ENCODE measurements around the gene NBAS. TPM values are rescaled to one million over a fixed set of nuclear protein-coding genes. Genes with fewer than 3 reads are reported as not detected.

Gene NBAS
- total and polyA plus RNA-seq, 2 of the 4 experiments (the other 2 are of a cell fraction): 22.3 to 105 TPM

GRCh38 chr2:15263976-15264685 is 297.0 kb downstream of the NBAS start:
- ATAC-seq (ENCODE audit: low read depth): no peak
- no peak overlapping the region for H4K5ac ChIP-seq (ENCODE audit: low read depth, low read length)
- no TSS peak for BruUV-seq (replicated peaks)
- no peak overlapping the region for H3K4me3 ChIP-seq (ENCODE audit: insufficient read depth, low read depth, low read length)
- H3K18ac ChIP-seq (ENCODE audit: low read depth, low read length): no peak overlapping the region
- H2AFZ ChIP-seq (replicated peaks; ENCODE audit: low read length, poor library complexity): no peak overlapping the region
- H4K20me1 ChIP-seq (ENCODE audit: insufficient read depth, low read length): no peaks in the 10 kb centered on the region
- no peak overlapping the region for H2AK9ac ChIP-seq (replicated peaks; ENCODE audit: low read depth, low read length, poor library complexity)
- H3K9me3 ChIP-seq (ENCODE audit: control insufficient read depth, insufficient read depth, low read length): no peaks in the 10 kb centered on the region
- WGBS, 2 experiments (ENCODE audit: extremely low coverage in 2 of 2, insufficient read length in 1 of 2): no CpG with 5 or more reads among the region's 8 CpGs
- no peak overlapping the region for H3K27ac ChIP-seq (ENCODE audit: insufficient read depth, low read length)
- DNase-seq: no peak
- in situ Hi-C loops (cut with MboI; ENCODE audit: low sequenced_read_pairs) (no loop called here), dilution Hi-C loops (cut with HindIII; ENCODE audit: low sequenced_read_pairs, unreplicated experiment) (no loop called here), intact Hi-C loops (cut with micrococcal nuclease) (no loop called here)
- no peaks in the 10 kb centered on the region for H3K4me1 ChIP-seq (ENCODE audit: control insufficient read depth, insufficient read depth, low read length)
- H2BK15ac ChIP-seq (ENCODE audit: low read depth, low read length): no peak overlapping the region
- no peaks in the 10 kb centered on the region for H3K27me3 ChIP-seq (ENCODE audit: control insufficient read depth, insufficient read depth, low read length)
- no peak overlapping the region for H3K9ac ChIP-seq (ENCODE audit: low read depth, low read length)
- no peaks in the 10 kb centered on the region; the same call in 1 of the 2 replicates for H3K9me1 ChIP-seq (ENCODE audit: insufficient read depth, low read length)
- ChIA-PET CTCF (no interaction called here), POLR2A (ENCODE audit: unreplicated experiment) (no interaction called here)
- H3K79me1 ChIP-seq (ENCODE audit: low read depth in 1 of 2, low read length in 2 of 2): peaks cover 0 to 3% of the 10 kb centered on the region in 2 experiments; a peak in 2 of 4 replicates
- no peak overlapping the region for H2BK120ac ChIP-seq (ENCODE audit: low read depth, low read length)
- no peak for TF ChIP-seq BHLHE40 (IDR thresholded peaks at IDR 0.05; ENCODE audit: low read depth, low read length)
- TF ChIP-seq MAFK (IDR thresholded peaks at IDR 0.05; ENCODE audit: low read depth, low read length): no peak
- TF ChIP-seq RCOR1 (IDR thresholded peaks at IDR 0.05; ENCODE audit: insufficient replicate concordance, low read length): no peak
- no peak for TF ChIP-seq SMC3 (IDR thresholded peaks at IDR 0.05; ENCODE audit: low read depth, low read length)
- no peak for TF ChIP-seq CTCF (conservative IDR thresholded peaks at IDR 0.05; ENCODE audit: low read depth, low read length)
- TF ChIP-seq MXI1 (IDR thresholded peaks at IDR 0.05; ENCODE audit: borderline replicate concordance, low read depth, low read length): no peak
- no peak for TF ChIP-seq CEBPB (IDR thresholded peaks at IDR 0.05; ENCODE audit: low read depth, low read length)
- no peak for TF ChIP-seq POLR2A (IDR thresholded peaks at IDR 0.05; ENCODE audit: low read depth, low read length)
- TF ChIP-seq CHD1 (IDR thresholded peaks at IDR 0.05; ENCODE audit: low read depth, low read length): no peak
- no peak for TF ChIP-seq MAZ (IDR thresholded peaks at IDR 0.05; ENCODE audit: borderline replicate concordance, low read depth, low read length)
- TF ChIP-seq RAD21 (IDR thresholded peaks at IDR 0.05; ENCODE audit: low read length): no peak
- H4K91ac ChIP-seq (ENCODE audit: insufficient read depth, low read depth, low read length): no peak overlapping the region
- H3K36me3 ChIP-seq (ENCODE audit: control insufficient read depth, insufficient read depth, low read length): peaks cover 5% of the 10 kb centered on the region; the same call in 1 of the 2 replicates
- no peak overlapping the region for H4K8ac ChIP-seq (ENCODE audit: low read depth in 2 of 2, low read length in 2 of 2)
- H2BK5ac ChIP-seq (ENCODE audit: low read depth, low read length, poor library complexity, severe bottlenecking): no peak overlapping the region
- no peak overlapping the region for H2AK5ac ChIP-seq (ENCODE audit: low read depth, low read length)
- no peak overlapping the region for H3K56ac ChIP-seq (ENCODE audit: extremely low read depth, insufficient read depth, low read length)
- H3K23ac ChIP-seq (ENCODE audit: low read depth, low read length): no peak overlapping the region
- H3K4me2 ChIP-seq (ENCODE audit: low read depth, low read length): no peak overlapping the region
- H3K14ac ChIP-seq (replicated peaks; ENCODE audit: low read depth, low read length): no peak overlapping the region
- no peak overlapping the region for H3K4ac ChIP-seq (ENCODE audit: low read depth, low read length)
- no peak overlapping the region for H2BK20ac ChIP-seq (ENCODE audit: low read depth, low read length)

Data from IMR-90 (cell line).